H9 (cell line): ENCODE measurements around the gene ANO10. TPM values are rescaled to one million over a fixed set of nuclear protein-coding genes. Genes with fewer than 3 reads are reported as not detected.

Experiments
- DNase-seq: peaks from one replicate; pipeline ENCODE4 v3.0.0-alpha.2; 2017
- H2AFZ ChIP-seq: one replicate; pipeline ENCODE4 v1.6.1; 2013; ENCODE audit warnings: mild to moderate bottlenecking, low read length, control low read depth, moderate library complexity
- H2AK5ac ChIP-seq: 2 replicates; pipeline ENCODE4 v1.6.1; 2013; ENCODE audit warnings: low read length, control low read depth, mixed read lengths; ENCODE audit not compliant: insufficient read length
- H2BK120ac ChIP-seq: one replicate; pipeline ENCODE4 v1.6.1; 2013; ENCODE audit warnings: low read depth, mild to moderate bottlenecking, low read length, control low read depth, inconsistent platforms; ENCODE audit not compliant: poor library complexity, severe bottlenecking
- H2BK12ac ChIP-seq: 2 replicates; pipeline ENCODE4 v1.6.1; 2013; ENCODE audit warnings: low read length, control low read depth, mixed read lengths, low read depth; ENCODE audit not compliant: insufficient read length
- H2BK15ac ChIP-seq: 2 replicates; pipeline ENCODE4 v1.6.1; 2013; ENCODE audit warnings: low read depth, low read length, control low read depth
- H2BK20ac ChIP-seq: one replicate; pipeline ENCODE4 v1.6.1; 2013; ENCODE audit warnings: low read depth, mild to moderate bottlenecking, low read length, control low read depth, inconsistent platforms; ENCODE audit not compliant: poor library complexity, severe bottlenecking
- H2BK5ac ChIP-seq: 2 replicates; pipeline ENCODE4 v1.6.1; 2013; ENCODE audit warnings: low read length, control low read depth, mixed read lengths; ENCODE audit not compliant: insufficient read length
- H3K14ac ChIP-seq: 2 replicates; pipeline ENCODE4 v1.6.1; 2013; ENCODE audit warnings: low read length, control low read depth; ENCODE audit not compliant: insufficient read depth
- H3K18ac ChIP-seq: 2 replicates; pipeline ENCODE4 v1.6.1; 2013; ENCODE audit warnings: low read depth, mild to moderate bottlenecking, mixed read lengths, low read length, control low read depth; ENCODE audit not compliant: insufficient read length
- H3K23ac ChIP-seq: 2 replicates; pipeline ENCODE4 v1.6.1; 2013; ENCODE audit warnings: low read length, control low read depth, mixed read lengths, low read depth; ENCODE audit not compliant: insufficient read length
- H3K23me2 ChIP-seq: 2 replicates; pipeline ENCODE4 v1.6.1; 2013; ENCODE audit warnings: low read depth, mild to moderate bottlenecking, mixed read lengths, low read length, control low read depth; ENCODE audit not compliant: insufficient read length, poor library complexity, severe bottlenecking
- H3K27ac ChIP-seq: 2 replicates; pipeline ENCODE4 v1.5.1; 2013; ENCODE audit warnings: low read length, control low read depth, mixed read lengths, low read depth; ENCODE audit not compliant: insufficient read length
- H3K27me3 ChIP-seq: 2 replicates; pipeline ENCODE4 v1.6.1; 2013; ENCODE audit warnings: low read length, control low read depth, inconsistent platforms; ENCODE audit not compliant: insufficient read depth
- H3K4ac ChIP-seq: 2 replicates; pipeline ENCODE4 v1.6.1; 2013; ENCODE audit warnings: low read depth, mild to moderate bottlenecking, control low read depth, inconsistent platforms, low read length, moderate library complexity
- H3K4me1 ChIP-seq: 2 replicates; pipeline ENCODE4 v1.6.1; 2013; ENCODE audit warnings: low read length, control low read depth, inconsistent platforms; ENCODE audit not compliant: insufficient read depth
- H3K4me2 ChIP-seq: 2 replicates; pipeline ENCODE4 v1.6.1; 2013; ENCODE audit warnings: low read length, control low read depth, mixed read lengths; ENCODE audit not compliant: insufficient read length, insufficient read depth
- H3K56ac ChIP-seq: 2 replicates; pipeline ENCODE4 v1.6.1; 2013; ENCODE audit warnings: low read depth, mild to moderate bottlenecking, mixed read lengths, low read length, control low read depth; ENCODE audit not compliant: insufficient read length
- H3K79me1 ChIP-seq: 2 replicates; pipeline ENCODE4 v1.6.1; 2013; ENCODE audit warnings: low read depth, mild to moderate bottlenecking, moderate library complexity, low read length, control low read depth, inconsistent platforms; ENCODE audit not compliant: insufficient read depth, poor library complexity, severe bottlenecking
- H3K79me2 ChIP-seq: 2 replicates; pipeline ENCODE4 v1.6.1; 2013; ENCODE audit warnings: low read length, control low read depth, inconsistent platforms; ENCODE audit not compliant: insufficient read depth
- H3K9ac ChIP-seq: 2 replicates; pipeline ENCODE4 v1.6.1; 2013; ENCODE audit warnings: low read length, control low read depth, mixed read lengths; ENCODE audit not compliant: insufficient read length; ENCODE audit errors: extremely low read depth
- H3K9me3 ChIP-seq: one replicate; pipeline ENCODE4 v1.6.1; 2013; ENCODE audit warnings: low read depth, low read length, inconsistent platforms; ENCODE audit not compliant: control insufficient read depth
- H3T11ph ChIP-seq: one replicate; pipeline ENCODE4 v1.6.1; 2013; ENCODE audit warnings: mild to moderate bottlenecking, low read length, control low read depth, inconsistent platforms
- H4K20me1 ChIP-seq: one replicate; pipeline ENCODE4 v1.6.1; 2013; ENCODE audit not compliant: control insufficient read depth, insufficient read length, insufficient read depth
- H4K5ac ChIP-seq: 2 replicates; pipeline ENCODE4 v1.6.1; 2013; ENCODE audit warnings: low read depth, mild to moderate bottlenecking, mixed read lengths, low read length, control low read depth; ENCODE audit not compliant: insufficient read length
- H4K8ac ChIP-seq: replicated peaks from 2 replicates; pipeline ENCODE4 v1.6.1; 2013; ENCODE audit warnings: low read length, control low read depth, mixed read lengths, low read depth; ENCODE audit not compliant: insufficient read length
- H4K91ac ChIP-seq: 2 replicates; pipeline ENCODE4 v1.6.1; 2013; ENCODE audit warnings: low read depth, mild to moderate bottlenecking, moderate library complexity, mixed read lengths, low read length, control low read depth; ENCODE audit not compliant: insufficient read length
- H3K27ac Mint-ChIP-seq, 3 experiments: 2 replicates in 2 of 3; 3 replicates in 1 of 3; pipeline ENCODE4 v1.8.0; 2020 to 2021; ENCODE audit warnings: mixed read lengths in 3 of 3, mild to moderate bottlenecking in 1 of 3, moderate library complexity in 1 of 3
- H3K27me3 Mint-ChIP-seq: 2 replicates; pipeline ENCODE4 v1.8.0; 2021; ENCODE audit warnings: low read depth, mild to moderate bottlenecking, moderate library complexity, mixed read lengths
- H3K36me3 Mint-ChIP-seq, 3 experiments: 2 replicates in 2 of 3; 3 replicates in 1 of 3; pipeline ENCODE4 v1.8.0; 2020 to 2021; ENCODE audit warnings: low read depth in 3 of 3, mixed read lengths in 3 of 3; ENCODE audit not compliant: insufficient read depth in 1 of 3
- H3K4me1 Mint-ChIP-seq, 2 experiments: 2 replicates each; pipeline ENCODE4 v1.8.0; 2020; ENCODE audit warnings: mixed read lengths in 2 of 2
- H3K4me3 Mint-ChIP-seq, 2 experiments: 2 replicates in 1 of 2; 3 replicates in 1 of 2; pipeline ENCODE4 v1.8.0; 2020 to 2021; ENCODE audit warnings: mild to moderate bottlenecking in 2 of 2, mixed read lengths in 2 of 2, moderate library complexity in 1 of 2
- H3K9me3 Mint-ChIP-seq, 2 experiments: 2 replicates in 1 of 2; 3 replicates in 1 of 2; pipeline ENCODE4 v1.8.0; 2020; ENCODE audit warnings: mild to moderate bottlenecking in 2 of 2, mixed read lengths in 2 of 2, moderate library complexity in 1 of 2
- CTCF ChIP-seq: fragments of 200-600 bp; sonication (generic); conservative IDR thresholded peaks from 3 replicates; pipeline ENCODE4 v1.8.0; 2021; ENCODE audit warnings: antibody characterized with exemption, mild to moderate bottlenecking
- WGBS: extraction: QIAGEN DNeasy Blood & Tissue Kit; methylation state at CpG from one replicate; pipeline ENCODE4 v1.1.7; 2013; ENCODE audit warnings: missing lambda C conversion rate, low lambda C conversion rate, mixed read lengths; ENCODE audit not compliant: insufficient read length; ENCODE audit errors: extremely low coverage; 5-methylcytosine and 5-hydroxymethylcytosine counted together
- total RNA-seq: library from RNA; stranded (reverse); gene quantifications from 2 replicates; pipeline ENCODE4 v1.2.1, GENCODE V29; 2021

The ANO10 gene
- total RNA-seq, 1 experiment from 2014 or later = 38.7 TPM

DNA sequence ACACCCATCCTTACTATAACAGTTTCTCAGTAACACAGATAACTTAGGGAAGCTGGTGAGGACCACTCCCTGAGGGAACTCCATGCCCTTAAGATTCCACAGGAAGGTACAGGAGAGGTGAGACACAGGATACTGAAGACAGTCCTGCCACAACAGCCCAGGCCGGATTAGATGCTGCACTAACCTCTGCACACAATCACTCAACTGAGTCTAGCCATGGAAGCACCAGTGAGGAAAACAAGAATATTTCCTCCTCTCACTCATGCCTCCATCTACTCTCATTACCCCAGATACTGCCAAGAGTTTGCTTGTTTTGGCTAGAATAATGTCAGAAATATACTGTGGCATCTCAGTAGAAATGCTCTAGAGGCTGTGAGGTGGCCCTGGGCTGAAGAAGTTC lies 3.7 kb downstream of the ANO10 start:
- Histone ChIP-seq H3T11ph (no peak overlapping the region), H4K20me1 (no peaks in the 10 kb centered on the region), H3K79me1 (peaks cover 3% of the 10 kb centered on the region), H3K9me3 (no peaks in the 10 kb centered on the region), H2AFZ (no peak overlapping the region), H3K56ac (no peak overlapping the region), H2AK5ac (no peak overlapping the region), H3K4me2 (no peak overlapping the region), H3K23me2 (peaks cover 5% of the 10 kb centered on the region), H3K14ac (no peak overlapping the region), H3K27me3 (no peaks in the 10 kb centered on the region), H4K5ac (no peak overlapping the region), H2BK120ac (no peak overlapping the region), H2BK12ac (no peak overlapping the region), H3K23ac (no peak overlapping the region), H2BK20ac (no peak overlapping the region), H4K8ac (no peak overlapping the region), H3K9ac (no peak overlapping the region), H3K79me2 (peaks cover 1% of the 10 kb centered on the region; the same call in 1 of the 2 replicates), H4K91ac (no peak overlapping the region), H2BK5ac (no peak overlapping the region), H3K4ac (no peak overlapping the region), H3K27ac (no peak overlapping the region), H3K4me1 (0 out of 2 replicates have a peak, but pooled peaks cover 2% of the 10 kb centered on the region), H3K18ac (no peak overlapping the region), H2BK15ac (no peak overlapping the region)
- WGBS = no CpG with 5 or more reads among the region's 1 CpG
- H3K36me3 Mint-ChIP-seq = peaks cover 0 to 4% (median 2%) of the 10 kb centered on the region in 3 experiments; a peak in 1 of 7 replicates
- 0 out of 7 replicates have a peak overlapping the region, but pooled peaks of 2 of the 3 experiments have one; percentile 21 to 62 for H3K27ac Mint-ChIP-seq
- H3K27me3 Mint-ChIP-seq = no peaks in the 10 kb centered on the region
- no peak for DNase-seq
- no peak overlapping the region for H3K4me3 Mint-ChIP-seq
- H3K9me3 Mint-ChIP-seq = no peaks in the 10 kb centered on the region
- TF ChIP-seq CTCF = no peak
- H3K4me1 Mint-ChIP-seq = peaks cover 21 to 34% of the 10 kb centered on the region in 2 experiments
